Central memory CD8-positive, alpha-beta T cell (primary cell): ENCODE results near the gene SCML1.
"Not testable (repeated sequence)": the region's sequence is repeated elsewhere in the genome, so short reads cannot be mapped to it uniquely, and the experiment has no call there.

Experiments used
- ATAC-seq: fragments of 150-1000 bp; cut with Tn5 transposase; replicated peaks from 2 replicates; pipeline ENCODE4 v1.10.0; 2022; ENCODE audit warnings: mild to moderate bottlenecking, moderate FRiP score, moderate number of reproducible peaks; ENCODE audit not compliant: poor library complexity, severe bottlenecking; ENCODE audit errors: extremely low read depth
- DNase-seq, 2 donors: peaks; one replicate each; pipeline ENCODE4 v3.0.0; 2021; ENCODE audit warnings: low spot score in 2 of 2
- H3K27ac Mint-ChIP-seq: one replicate; pipeline ENCODE4 v1.8.0; 2022; ENCODE audit warnings: low read depth, mild to moderate bottlenecking, moderate library complexity, mixed read lengths
- H3K27me3 Mint-ChIP-seq: one replicate; pipeline ENCODE4 v1.8.0; 2022; ENCODE audit warnings: mixed read lengths
- H3K36me3 Mint-ChIP-seq: one replicate; pipeline ENCODE4 v1.8.0; 2022; ENCODE audit warnings: mild to moderate bottlenecking, moderate library complexity, mixed read lengths; ENCODE audit not compliant: insufficient read depth
- H3K4me1 Mint-ChIP-seq: one replicate; pipeline ENCODE4 v1.8.0; 2022; ENCODE audit warnings: mixed read lengths
- H3K4me3 Mint-ChIP-seq: one replicate; pipeline ENCODE4 v1.8.0; 2022; ENCODE audit warnings: mild to moderate bottlenecking, moderate library complexity, mixed read lengths
- H3K9me3 Mint-ChIP-seq: one replicate; pipeline ENCODE4 v1.8.0; 2022; ENCODE audit warnings: mixed read lengths

The SCML1 gene

DNA sequence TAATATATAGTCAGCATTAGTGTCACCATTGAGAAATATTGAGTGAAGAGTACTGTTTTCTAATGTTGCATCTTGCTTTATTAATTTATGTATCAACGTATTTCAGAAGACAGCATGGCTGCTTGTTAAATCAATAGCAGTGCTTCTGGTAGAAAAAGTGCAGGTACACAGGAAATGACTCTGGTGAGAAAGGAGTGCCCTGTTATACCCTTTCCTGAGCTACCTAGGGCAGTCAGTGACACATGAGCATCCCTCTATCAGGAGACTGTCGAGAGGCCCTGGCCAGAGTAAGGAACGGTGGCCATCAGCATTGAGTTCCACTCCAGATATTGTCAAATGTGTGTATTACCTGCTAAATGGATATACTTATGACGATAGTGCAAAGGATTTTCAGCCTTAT is 42.1 kb downstream of the SCML1 start:
- no peaks in the 10 kb centered on the region for H3K27me3 Mint-ChIP-seq
- no peak overlapping the region for H3K27ac Mint-ChIP-seq

DNA sequence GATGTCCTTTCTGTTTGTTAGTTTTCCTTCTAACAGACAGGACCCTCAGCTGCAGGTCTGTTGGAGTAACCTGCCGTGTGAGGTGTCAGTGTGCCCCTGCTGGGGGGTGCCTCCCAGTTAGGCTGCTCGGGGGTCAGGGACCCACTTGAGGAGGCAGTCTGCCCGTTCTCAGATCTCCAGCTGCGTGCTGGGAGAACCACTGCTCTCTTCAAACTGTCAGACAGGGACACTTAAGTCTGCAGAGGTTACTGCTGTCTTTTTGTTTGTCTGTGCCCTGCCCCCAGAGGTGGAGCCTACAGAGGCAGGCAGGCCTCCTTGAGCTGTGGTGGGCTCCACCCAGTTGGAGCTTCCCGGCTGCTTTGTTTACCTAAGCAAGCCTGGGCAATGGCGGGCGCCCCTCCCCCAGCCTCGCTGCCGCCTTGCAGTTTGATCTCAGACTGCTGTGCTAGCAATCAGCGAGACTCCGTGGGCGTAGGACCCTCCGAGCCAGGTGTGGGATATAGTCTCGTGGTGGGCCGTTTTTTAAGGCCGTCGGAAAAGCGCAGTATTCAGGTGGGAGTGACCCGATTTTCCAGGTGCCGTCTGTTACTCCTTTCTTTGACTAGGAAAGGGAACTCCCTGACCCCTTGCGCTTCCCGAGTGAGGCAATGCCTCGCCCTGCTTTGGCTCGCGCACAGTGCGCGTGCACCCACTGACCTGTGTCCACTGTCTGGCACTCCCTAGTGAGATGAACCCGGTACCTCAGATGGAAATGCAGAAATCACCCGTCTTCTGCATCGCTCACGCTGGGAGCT is 49.5 kb downstream of the SCML1 start:
- not testable (repeated sequence) for H3K27ac Mint-ChIP-seq, H3K4me3 Mint-ChIP-seq, H3K4me1 Mint-ChIP-seq, ATAC-seq, H3K36me3 Mint-ChIP-seq, H3K27me3 Mint-ChIP-seq, H3K9me3 Mint-ChIP-seq, DNase-seq

More for the DNA sequence above, 42.1 kb downstream of the SCML1 start:
- H3K4me1 Mint-ChIP-seq: no peaks in the 10 kb centered on the region
- no peaks in the 10 kb centered on the region for H3K36me3 Mint-ChIP-seq
- H3K9me3 Mint-ChIP-seq: no peaks in the 10 kb centered on the region
- ATAC-seq (no peak), DNase-seq (no peak)
- H3K4me3 Mint-ChIP-seq: no peak overlapping the region

DNA sequence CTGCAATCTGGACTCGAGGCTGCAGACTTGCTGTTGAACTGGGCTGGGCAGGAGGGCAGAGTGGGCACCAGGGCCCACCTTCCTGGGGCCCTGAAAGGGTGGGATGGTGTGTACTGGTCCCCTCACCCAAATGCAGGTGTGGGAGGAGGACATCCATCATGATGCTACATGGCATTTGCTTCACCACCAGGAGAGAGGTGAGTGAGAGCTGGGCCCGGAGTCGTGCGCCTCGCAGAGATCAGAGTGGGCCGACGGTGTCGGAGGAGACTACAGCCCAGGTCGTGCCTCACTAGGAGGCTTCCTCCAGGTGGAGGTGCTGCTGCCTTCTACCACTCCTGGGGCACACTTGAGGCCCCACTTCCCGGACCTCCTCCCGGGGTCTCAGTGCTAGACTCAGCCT is 50.3 kb downstream of the SCML1 start:
- no peak overlapping the region for H3K27ac Mint-ChIP-seq
- no peak for DNase-seq
- no peaks in the 10 kb centered on the region for H3K36me3 Mint-ChIP-seq
- no peak overlapping the region for H3K4me3 Mint-ChIP-seq
- no peaks in the 10 kb centered on the region for H3K4me1 Mint-ChIP-seq
- no peaks in the 10 kb centered on the region for H3K9me3 Mint-ChIP-seq
- no peaks in the 10 kb centered on the region for H3K27me3 Mint-ChIP-seq
- no peak for ATAC-seq

DNA sequence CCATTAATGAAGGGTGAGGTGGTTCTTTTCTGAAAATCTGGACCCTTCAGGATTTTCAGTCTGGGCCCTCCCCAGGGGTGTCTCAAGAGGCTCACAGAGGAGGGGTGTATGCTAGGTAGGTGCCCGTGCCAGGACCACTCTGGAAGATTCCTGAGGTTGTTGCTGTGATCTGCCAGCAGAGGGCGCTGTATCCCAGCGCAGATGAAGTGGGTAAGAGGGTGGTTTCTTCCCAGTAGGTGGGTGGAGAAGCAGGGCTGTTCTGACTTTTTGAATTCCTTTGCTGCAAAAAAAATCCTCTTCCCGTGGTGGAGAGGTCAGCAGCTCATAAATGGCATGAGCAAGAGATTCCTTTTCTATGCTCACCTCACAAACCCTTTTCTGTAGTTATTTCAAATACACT is 51.1 kb downstream of the SCML1 start:
- DNase-seq (no peak), ATAC-seq (no peak)
- no peaks in the 10 kb centered on the region for H3K27me3 Mint-ChIP-seq
- no peaks in the 10 kb centered on the region for H3K36me3 Mint-ChIP-seq
- H3K4me3 Mint-ChIP-seq: no peak overlapping the region
- H3K27ac Mint-ChIP-seq: no peak overlapping the region
- H3K9me3 Mint-ChIP-seq: no peaks in the 10 kb centered on the region
- no peaks in the 10 kb centered on the region for H3K4me1 Mint-ChIP-seq

DNA sequence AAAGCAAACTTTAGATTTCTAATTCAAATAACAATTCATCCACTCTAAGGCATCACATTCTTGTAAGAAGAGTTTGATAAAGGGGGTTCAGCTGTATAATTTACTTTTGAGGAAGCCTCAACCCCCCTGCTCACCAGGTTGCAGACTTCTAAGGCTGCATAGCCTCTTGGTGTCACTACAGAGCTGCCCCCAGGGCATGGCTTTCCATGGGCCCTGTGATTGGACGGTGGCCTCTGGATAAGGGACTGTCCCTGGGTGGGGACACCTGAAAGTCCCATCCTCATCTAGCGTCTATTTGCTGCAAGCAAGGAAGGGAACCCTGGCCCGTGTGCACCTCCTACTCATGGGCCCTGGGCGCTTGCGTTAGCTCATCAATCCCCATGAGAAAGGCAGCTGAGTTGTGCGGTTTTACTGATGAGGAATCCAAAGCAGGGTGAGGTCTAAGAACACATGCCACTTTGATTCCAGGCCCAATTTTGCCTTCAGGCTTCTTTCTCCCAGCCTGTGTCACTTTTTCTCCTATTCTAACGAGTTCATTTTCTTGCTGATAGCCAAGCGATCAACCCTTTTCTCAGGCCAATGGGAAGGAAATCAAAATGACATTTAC is 51.8 kb downstream of the SCML1 start:
- H3K27me3 Mint-ChIP-seq: no peaks in the 10 kb centered on the region
- no peak overlapping the region for H3K27ac Mint-ChIP-seq
- ATAC-seq (no peak), DNase-seq (no peak)
- no peaks in the 10 kb centered on the region for H3K36me3 Mint-ChIP-seq
- H3K9me3 Mint-ChIP-seq: no peaks in the 10 kb centered on the region
- H3K4me1 Mint-ChIP-seq: no peaks in the 10 kb centered on the region
- no peak overlapping the region for H3K4me3 Mint-ChIP-seq

DNA sequence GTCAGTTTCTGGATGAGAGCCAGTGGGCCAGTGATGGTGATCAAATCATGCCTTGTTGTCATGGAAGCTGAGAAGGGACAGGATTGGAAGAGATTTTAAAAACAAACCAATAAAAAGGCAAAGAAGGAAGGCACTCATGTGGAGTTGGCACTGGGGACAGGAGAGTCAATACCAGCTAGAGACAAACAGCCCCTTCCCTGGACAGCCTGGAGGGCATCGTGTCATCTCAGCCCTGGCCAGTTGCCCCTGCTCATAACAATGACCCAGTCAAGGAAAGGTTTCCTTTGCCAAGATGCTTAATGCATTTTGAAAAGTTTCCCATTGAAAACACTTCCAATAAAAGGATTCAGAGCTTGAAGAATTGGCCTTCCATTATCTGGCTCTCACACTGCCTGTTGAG is 55.5 kb downstream of the SCML1 start:
- H3K36me3 Mint-ChIP-seq: no peaks in the 10 kb centered on the region
- H3K4me1 Mint-ChIP-seq: no peaks in the 10 kb centered on the region
- ATAC-seq (no peak), DNase-seq (no peak)
- H3K27me3 Mint-ChIP-seq: no peaks in the 10 kb centered on the region
- H3K27ac Mint-ChIP-seq: no peak overlapping the region
- no peaks in the 10 kb centered on the region for H3K9me3 Mint-ChIP-seq
- no peak overlapping the region for H3K4me3 Mint-ChIP-seq

DNA sequence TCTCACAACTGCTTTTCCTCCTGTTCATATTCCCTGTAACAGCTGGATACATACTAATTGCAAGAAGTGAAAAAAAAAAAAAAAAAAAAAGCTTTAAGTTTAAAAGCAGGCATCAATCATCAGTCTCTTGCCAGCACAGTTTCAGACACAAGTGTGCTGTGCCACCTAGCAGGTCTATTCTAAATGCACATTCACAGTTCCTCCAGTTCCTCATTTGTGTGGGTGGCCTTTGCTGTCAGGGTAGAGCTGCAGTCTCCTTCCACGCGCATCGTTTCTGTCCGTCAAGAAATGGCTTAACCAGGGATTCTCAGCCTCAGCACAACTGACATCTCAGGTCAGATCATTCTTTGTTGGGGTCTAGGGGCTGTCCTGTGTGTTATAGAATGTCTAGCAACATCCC is 61.6 kb downstream of the SCML1 start:
- ATAC-seq (no peak), DNase-seq (no peak)
- Mint-ChIP-seq H3K4me3 (no peak overlapping the region), H3K4me1 (no peaks in the 10 kb centered on the region), H3K9me3 (no peaks in the 10 kb centered on the region), H3K36me3 (no peaks in the 10 kb centered on the region), H3K27ac (no peak overlapping the region), H3K27me3 (no peaks in the 10 kb centered on the region)

DNA sequence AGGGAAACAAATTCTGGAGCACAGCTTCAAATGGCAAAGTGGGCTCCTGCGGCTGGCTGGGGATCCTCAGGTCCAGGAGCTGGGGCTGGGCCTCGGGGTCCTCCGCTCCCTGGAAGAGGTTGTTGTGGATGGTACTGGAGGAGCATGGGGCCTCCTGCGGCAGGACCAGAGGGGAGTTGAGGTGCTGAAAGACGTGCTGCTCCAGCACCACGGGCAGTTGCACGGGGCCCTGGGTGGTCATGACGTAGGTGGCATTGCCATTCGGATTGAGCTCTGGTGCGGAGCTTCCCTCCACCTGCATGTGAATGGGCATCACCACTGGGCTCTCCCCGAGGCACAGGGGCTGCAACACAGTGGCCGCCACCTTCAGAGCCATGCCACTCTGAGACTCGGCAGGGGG is 64.1 kb downstream of the SCML1 start:
- Mint-ChIP-seq H3K9me3 (no peaks in the 10 kb centered on the region), H3K36me3 (no peaks in the 10 kb centered on the region), H3K27ac (no peak overlapping the region), H3K4me1 (no peaks in the 10 kb centered on the region), H3K27me3 (no peaks in the 10 kb centered on the region), H3K4me3 (no peak overlapping the region)
- ATAC-seq (no peak), DNase-seq (no peak)

DNA sequence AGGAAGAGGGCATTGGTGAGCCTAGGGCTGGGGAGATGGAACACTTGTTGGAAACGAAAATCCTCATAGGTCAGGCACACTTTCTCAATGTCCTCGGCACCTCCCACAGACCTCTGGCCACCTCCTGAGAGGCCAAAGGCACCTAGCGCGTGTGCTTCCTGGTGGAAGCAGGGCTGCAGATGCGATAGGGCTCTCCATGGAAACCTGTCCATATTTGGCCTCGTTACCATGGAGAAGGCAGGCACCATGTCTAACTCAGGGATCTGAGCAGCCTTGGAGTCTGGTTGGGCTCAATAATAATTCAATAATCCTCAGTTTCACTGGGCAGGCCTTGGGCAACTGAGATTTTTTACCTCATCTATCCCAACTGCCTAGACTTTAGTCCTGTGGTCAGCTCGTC is 65.5 kb downstream of the SCML1 start:
- H3K27ac Mint-ChIP-seq: no peak overlapping the region
- no peak overlapping the region for H3K4me3 Mint-ChIP-seq
- H3K4me1 Mint-ChIP-seq: no peaks in the 10 kb centered on the region
- DNase-seq (no peak), ATAC-seq (no peak)
- no peaks in the 10 kb centered on the region for H3K27me3 Mint-ChIP-seq
- no peaks in the 10 kb centered on the region for H3K9me3 Mint-ChIP-seq
- H3K36me3 Mint-ChIP-seq: no peaks in the 10 kb centered on the region

DNA sequence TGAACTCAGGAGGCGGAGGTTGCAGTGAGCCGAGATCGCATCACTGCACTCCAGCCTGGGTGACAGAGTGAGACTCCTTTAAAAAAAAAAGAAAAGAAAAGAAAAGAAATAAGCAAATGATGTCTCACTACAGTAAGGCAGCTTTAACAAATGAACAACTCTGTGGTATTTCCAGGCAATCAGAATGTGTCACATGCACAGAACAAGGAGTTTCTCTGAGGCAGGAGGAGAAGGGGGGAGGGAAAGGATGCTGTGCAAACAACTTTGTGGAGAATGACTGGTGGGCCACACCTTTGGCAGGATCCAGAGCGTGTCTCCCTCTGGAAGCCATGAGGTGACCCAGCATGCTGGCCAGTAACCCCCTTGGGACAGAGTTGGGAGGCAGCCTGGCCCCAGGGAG is 66.2 kb downstream of the SCML1 start:
- Mint-ChIP-seq H3K36me3 (no peaks in the 10 kb centered on the region), H3K4me3 (no peak overlapping the region), H3K27ac (no peak overlapping the region), H3K4me1 (no peaks in the 10 kb centered on the region), H3K27me3 (no peaks in the 10 kb centered on the region), H3K9me3 (no peaks in the 10 kb centered on the region)
- ATAC-seq (no peak), DNase-seq (no peak)
